ENCODE measurements around the gene PTCSC3. TPM values are rescaled to one million over a fixed set of nuclear protein-coding genes. Genes with fewer than 3 reads are reported as not detected.

Gene PTCSC3
- total and polyA plus RNA-seq, 12 donors: not detected

- WGBS, 2 donors: 30% methylated on average over 1 of the region's 1 CpG; no CpG with 5 or more reads in 1 of the 2 donors
Measured at GRCh38 chr14:36198378-36198777, 21.9 kb upstream of the PTCSC3 start.

GRCh38 chr14:36194663-36195062 is 18.1 kb upstream of the PTCSC3 start:
- WGBS, 2 donors: 80 to 86% methylated on average over 4 of the region's 4 CpGs
- TF ChIP-seq CTCF (IDR thresholded peaks at IDR 0.05): no peak
- Histone ChIP-seq H3K4me3 (no peak overlapping the region), H3K36me3 (no peaks in the 10 kb centered on the region), H3K4me1 (no peaks in the 10 kb centered on the region), H3K27me3 (peaks cover 0 to 9% (median 0%) of the 10 kb centered on the region in 7 donors), H3K9me3 (no peaks in the 10 kb centered on the region), H3K27ac (no peak overlapping the region)
- DNase-seq (no peak), ATAC-seq (no peak)
- intact Hi-C loops (cut with DNase I): no loop called here

More at GRCh38 chr14:36198378-36198777, 21.9 kb upstream of the PTCSC3 start:
- Histone ChIP-seq H3K27ac (no peak overlapping the region), H3K4me1 (no peaks in the 10 kb centered on the region), H3K36me3 (no peaks in the 10 kb centered on the region), H3K9me3 (peaks cover 0 to 16% (median 7%) of the 10 kb centered on the region in 11 donors), H3K4me3 (no peak overlapping the region), H3K27me3 (peaks cover 0 to 9% (median 0%) of the 10 kb centered on the region in 7 donors)
- no peak for TF ChIP-seq CTCF (IDR thresholded peaks at IDR 0.05)
- ATAC-seq (no peak), DNase-seq (no peak)
- intact Hi-C loops (cut with DNase I): no loop called here

GRCh38 chr14:36192530-36192929 is 16.0 kb upstream of the PTCSC3 start:
- Histone ChIP-seq H3K4me3 (no peak overlapping the region), H3K9me3 (no peaks in the 10 kb centered on the region), H3K27ac (no peak overlapping the region), H3K36me3 (no peaks in the 10 kb centered on the region), H3K4me1 (no peaks in the 10 kb centered on the region), H3K27me3 (peaks cover 0 to 3% (median 0%) of the 10 kb centered on the region in 7 donors)
- DNase-seq: no peak
- intact Hi-C loops (cut with DNase I): no loop called here
- TF ChIP-seq CTCF (IDR thresholded peaks at IDR 0.05): no peak
- no peak for ATAC-seq
- 81 to 87% methylated on average over 3 of the region's 3 CpGs for WGBS, 2 donors

GRCh38 chr14:36183402-36183801 is 6.9 kb upstream of the PTCSC3 start:
- ATAC-seq: no peak
- H3K4me3 ChIP-seq: no peak overlapping the region
- no peak overlapping the region for H3K27ac ChIP-seq
- WGBS, 2 donors: 76 to 83% methylated on average over 3 of the region's 3 CpGs
- DNase-seq: no peak
- TF ChIP-seq CTCF (IDR thresholded peaks at IDR 0.05): no peak
- H3K36me3 ChIP-seq: no peaks in the 10 kb centered on the region
- intact Hi-C loops (cut with DNase I): no loop called here
- H3K27me3 ChIP-seq: no peaks in the 10 kb centered on the region
- no peaks in the 10 kb centered on the region for H3K4me1 ChIP-seq
- H3K9me3 ChIP-seq: peaks cover 0 to 3% (median 0%) of the 10 kb centered on the region in 11 donors

All from heart right ventricle (tissue), 16 donors.